Activated CD4-positive, alpha-beta memory T cell treated with anti-CD3 and anti-CD28 coated beads, Interleukin-2, amount 10 ng/mL, durations not matched to agents 7 days and 5 days (primary cell): ENCODE data around the gene SIRT4. TPM values are rescaled to one million over a fixed set of nuclear protein-coding genes. Genes with fewer than 3 reads are reported as not detected.
"Not testable (repeated sequence)": the region's sequence is repeated elsewhere in the genome, so short reads cannot be mapped to it uniquely, and the experiment has no call there.

Experiments used
- CTCF ChIA-PET: fragments of 350-600 bp; sonication (Branson Sonifier 250); formaldehyde crosslinking; loops from one replicate; lab custom pipeline; 2021; ENCODE audit warnings: antibody characterized with exemption, inconsistent platforms; lab: Charles Lee
- POLR2A ChIA-PET: fragments of 350-600 bp; sonication (Branson Sonifier 250); formaldehyde crosslinking; loops from one replicate; lab custom pipeline; 2021; ENCODE audit warnings: antibody characterized with exemption; lab: Charles Lee
- DNase-seq: peaks from one replicate; pipeline ENCODE4 v3.0.0-alpha.2; 2020
- H3K27ac Mint-ChIP-seq: one replicate; pipeline ENCODE4 v1.8.0; 2021; ENCODE audit warnings: mild to moderate bottlenecking, mixed read lengths
- H3K27me3 Mint-ChIP-seq: one replicate; pipeline ENCODE4 v1.8.0; 2021; ENCODE audit warnings: mixed read lengths
- H3K36me3 Mint-ChIP-seq: one replicate; pipeline ENCODE4 v1.8.0; 2021; ENCODE audit warnings: low read depth, mixed read lengths
- H3K4me1 Mint-ChIP-seq: one replicate; pipeline ENCODE4 v1.8.0; 2021; ENCODE audit warnings: mixed read lengths
- H3K4me3 Mint-ChIP-seq: one replicate; pipeline ENCODE4 v1.8.0; 2021; ENCODE audit warnings: mild to moderate bottlenecking, mixed read lengths
- H3K9me3 Mint-ChIP-seq: one replicate; pipeline ENCODE4 v1.8.0; 2021; ENCODE audit warnings: mixed read lengths
- total RNA-seq, 2 experiments: library from RNA; stranded (reverse); gene quantifications; one replicate each; pipeline ENCODE4 v1.2.3, GENCODE V29; 2021

Gene SIRT4, protein sequence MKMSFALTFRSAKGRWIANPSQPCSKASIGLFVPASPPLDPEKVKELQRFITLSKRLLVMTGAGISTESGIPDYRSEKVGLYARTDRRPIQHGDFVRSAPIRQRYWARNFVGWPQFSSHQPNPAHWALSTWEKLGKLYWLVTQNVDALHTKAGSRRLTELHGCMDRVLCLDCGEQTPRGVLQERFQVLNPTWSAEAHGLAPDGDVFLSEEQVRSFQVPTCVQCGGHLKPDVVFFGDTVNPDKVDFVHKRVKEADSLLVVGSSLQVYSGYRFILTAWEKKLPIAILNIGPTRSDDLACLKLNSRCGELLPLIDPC
- 1 to 10 TPM; 1.6 to 1.7 TPM for total RNA-seq

DNA sequence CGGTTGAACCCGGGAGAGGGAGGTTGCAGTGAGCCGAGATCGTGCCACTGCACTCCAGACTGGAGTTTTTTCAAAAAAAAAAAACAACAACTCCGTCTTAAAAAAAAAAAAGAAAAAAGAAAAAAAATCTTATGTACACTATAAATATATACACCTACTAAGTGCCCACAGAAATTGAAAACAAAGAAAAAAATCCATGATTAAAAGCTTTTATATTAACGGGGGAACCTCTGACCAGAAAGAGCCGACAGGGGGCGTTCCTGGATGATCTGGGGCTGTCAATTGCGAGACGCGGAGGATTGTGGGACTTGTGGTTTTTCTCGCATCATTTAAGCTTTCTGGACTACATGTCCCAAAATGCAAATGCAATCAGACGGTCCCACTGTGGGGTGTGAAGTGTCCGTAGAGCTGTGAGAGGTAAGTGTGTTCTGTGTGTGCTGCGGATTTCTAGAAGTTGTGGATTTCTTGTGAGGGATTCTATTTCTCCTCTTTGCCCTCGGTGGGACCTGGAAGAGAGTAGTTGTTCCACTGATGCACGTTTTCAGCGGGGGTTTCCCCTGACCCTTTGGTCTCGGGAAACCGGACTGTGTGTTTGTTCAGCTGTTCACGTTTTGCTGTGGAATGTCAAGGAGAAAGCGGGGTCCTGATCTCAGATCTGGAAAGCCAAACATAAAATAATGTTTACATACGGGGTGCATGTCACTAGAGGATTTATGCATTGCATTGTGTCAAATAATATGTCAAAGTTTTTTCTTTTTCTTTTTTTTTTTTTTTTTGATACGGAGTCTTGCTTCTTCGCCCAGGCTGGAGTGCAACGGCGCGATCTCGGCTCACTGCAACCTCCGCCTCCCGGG lies at the start of gene SIRT4:
Gene SIRT4 (plus strand): TSS at position 360 of the 854 bp plus-strand sequence. CDS start 1,241 bp downstream, outside the sequence.
- H3K27ac Mint-ChIP-seq = peak within 1 kb of the TSS; percentile 59
- H3K4me3 Mint-ChIP-seq = peak within 1 kb of the TSS; percentile 87
- POLR2A ChIA-PET = interaction anchor here (0.8 to 2.4 kb wide), 9 partner anchors 10 to 194 kb away, joined by 3 to 222 read pairs (median 4); partner anchors contain the start of genes DYNLL1, RNU4-1, RNU4-2 and RPLP0
- CTCF ChIA-PET = interaction anchor here (0.6 to 2.9 kb wide), 29 partner anchors 11 to 1075 kb away, joined by 3 to 68 read pairs (median 4); partner anchors contain the start of genes COX6A1, PLA2G1B, RNU4-1 and RNU4-2
- no peaks in the 10 kb centered on the region for H3K9me3 Mint-ChIP-seq
- peaks cover 9% of the 10 kb centered on the region for H3K4me1 Mint-ChIP-seq
- H3K36me3 Mint-ChIP-seq = no peaks in the 10 kb centered on the region
- DNase-seq = peak; percentile 92
- no peaks in the 10 kb centered on the region for H3K27me3 Mint-ChIP-seq

DNA sequence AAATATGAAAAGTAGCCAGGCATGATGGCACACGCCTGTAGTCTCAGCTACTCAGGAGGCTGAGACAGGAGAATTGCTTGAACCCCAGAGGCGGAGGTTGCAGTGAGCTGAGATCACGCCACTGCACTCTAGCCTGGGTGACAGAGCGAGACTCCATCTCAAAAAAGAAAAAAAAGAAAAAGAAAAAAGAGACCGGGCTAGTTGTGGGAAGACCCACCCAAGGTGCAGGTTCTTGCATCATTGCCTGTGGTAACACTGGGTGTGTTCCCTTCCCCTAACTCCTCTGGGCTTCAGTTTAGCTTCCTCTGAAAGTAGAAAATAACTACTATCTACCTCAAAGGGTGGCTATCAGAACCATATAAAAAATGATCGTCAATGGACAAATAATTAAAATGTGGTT lies 48.8 kb upstream of the SIRT4 start:
- peaks cover 75% of the 10 kb centered on the region for H3K36me3 Mint-ChIP-seq
- peak overlapping the region; percentile 96 for H3K27ac Mint-ChIP-seq
- POLR2A ChIA-PET = interaction anchor here (0.8 to 16.9 kb wide), 11 partner anchors 8 to 136 kb away, joined by 3 to 338 read pairs (median 13); partner anchors contain the start of genes PXN, RAB35, RNU4-1 and RNU4-2
- not testable (repeated sequence) for H3K9me3 Mint-ChIP-seq, H3K27me3 Mint-ChIP-seq
- CTCF ChIA-PET = interaction anchor here (0.6 to 14.5 kb wide), 5 partner anchors 11 to 53 kb away, joined by 6 to 228 read pairs (median 14); partner anchors contain the start of genes PXN and RPLP0
- peak overlapping the region; percentile 69 for H3K4me3 Mint-ChIP-seq
- DNase-seq = peak; percentile 70
- peaks cover 91% of the 10 kb centered on the region for H3K4me1 Mint-ChIP-seq

DNA sequence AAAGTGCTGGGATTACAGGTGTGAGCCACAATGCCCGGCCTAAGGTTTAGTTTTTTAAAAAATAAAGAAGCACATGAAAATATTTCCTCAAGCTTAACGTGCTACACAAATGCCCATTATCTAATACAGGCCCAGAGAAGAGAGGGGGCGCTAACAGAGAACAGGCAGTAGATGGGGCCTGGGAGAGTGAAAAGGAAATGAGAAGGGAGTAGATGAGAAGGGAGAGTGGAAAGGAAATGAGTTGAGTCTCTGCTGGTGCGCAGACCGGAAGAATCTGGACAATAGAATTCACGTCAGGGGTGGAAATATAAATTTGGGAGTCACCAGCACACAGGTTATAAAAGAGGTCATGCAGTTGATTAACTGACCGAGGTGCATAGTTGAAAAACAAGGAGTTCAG lies 47.3 kb upstream of the SIRT4 start:
- H3K9me3 Mint-ChIP-seq = no peaks in the 10 kb centered on the region
- peaks cover 74% of the 10 kb centered on the region for H3K36me3 Mint-ChIP-seq
- DNase-seq = no peak
- peaks cover 90% of the 10 kb centered on the region for H3K4me1 Mint-ChIP-seq
- no peaks in the 10 kb centered on the region for H3K27me3 Mint-ChIP-seq
- POLR2A ChIA-PET = interaction anchor here (1.5 to 16.9 kb wide), 5 partner anchors 8 to 53 kb away, joined by 4 to 338 read pairs (median 232); partner anchors contain the start of genes PXN, RNU4-1, RNU4-2 and RPLP0
- peak overlapping the region; percentile 96 for H3K27ac Mint-ChIP-seq
- CTCF ChIA-PET = interaction anchor here (0.5 to 14.5 kb wide), 7 partner anchors 10 to 54 kb away, joined by 3 to 228 read pairs (median 5); partner anchors contain the start of genes PXN, RNU4-2 and RPLP0
- H3K4me3 Mint-ChIP-seq = peak overlapping the region; percentile 4

DNA sequence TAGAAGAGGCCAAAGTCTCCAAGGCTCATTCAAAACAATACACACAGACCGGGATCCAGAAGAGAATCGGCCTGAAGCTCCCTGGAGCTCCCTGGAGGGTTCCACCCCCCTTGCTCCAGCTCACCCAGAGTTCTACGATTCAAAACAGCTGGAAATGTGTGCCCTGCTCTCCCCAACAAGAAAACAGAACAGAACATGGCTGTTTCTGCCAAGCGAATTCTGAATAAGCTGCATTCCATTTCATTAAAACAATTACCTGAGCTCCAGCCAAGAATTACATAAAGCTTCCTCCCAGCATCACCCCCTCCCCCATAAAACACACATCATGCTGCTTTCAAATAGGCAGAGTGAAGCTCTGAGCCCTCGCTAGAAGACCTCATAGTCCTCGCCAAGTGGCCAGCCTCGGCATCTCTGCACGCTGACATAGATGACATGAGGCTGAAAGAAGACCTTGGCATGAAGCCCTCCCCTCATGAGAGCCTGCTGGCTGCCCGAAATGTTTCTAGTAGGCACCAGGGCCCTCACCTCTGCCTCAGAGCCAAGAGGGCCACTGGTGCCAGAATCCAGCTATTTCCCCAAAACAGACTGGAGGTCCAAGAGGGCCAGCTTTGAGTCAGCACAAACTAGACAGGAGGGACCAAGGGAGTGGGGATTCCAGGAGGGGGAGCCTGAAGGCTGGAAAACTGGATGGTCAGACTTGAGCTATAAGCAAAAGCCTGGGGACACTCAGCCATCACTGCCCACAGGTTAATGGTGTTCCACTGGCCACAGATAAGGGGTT lies 44.9 kb upstream of the SIRT4 start:
- Mint-ChIP-seq H3K27me3 (no peaks in the 10 kb centered on the region), H3K4me1 (peaks cover 91% of the 10 kb centered on the region), H3K9me3 (no peaks in the 10 kb centered on the region), H3K4me3 (no peak overlapping the region), H3K27ac (peak overlapping the region; percentile 67), H3K36me3 (peaks cover 75% of the 10 kb centered on the region)
- ChIA-PET CTCF (interaction anchor here (1.0 to 15.9 kb wide), 5 partner anchors 8 to 56 kb away, joined by 3 to 561 read pairs (median 6); partner anchors contain the start of genes PXN and RPLP0), POLR2A (interaction anchor here (1.5 to 16.9 kb wide), 7 partner anchors 5 to 57 kb away, joined by 4 to 338 read pairs (median 232); partner anchors contain the start of genes PXN, RNU4-1, RNU4-2 and RPLP0)
- no peak for DNase-seq

DNA sequence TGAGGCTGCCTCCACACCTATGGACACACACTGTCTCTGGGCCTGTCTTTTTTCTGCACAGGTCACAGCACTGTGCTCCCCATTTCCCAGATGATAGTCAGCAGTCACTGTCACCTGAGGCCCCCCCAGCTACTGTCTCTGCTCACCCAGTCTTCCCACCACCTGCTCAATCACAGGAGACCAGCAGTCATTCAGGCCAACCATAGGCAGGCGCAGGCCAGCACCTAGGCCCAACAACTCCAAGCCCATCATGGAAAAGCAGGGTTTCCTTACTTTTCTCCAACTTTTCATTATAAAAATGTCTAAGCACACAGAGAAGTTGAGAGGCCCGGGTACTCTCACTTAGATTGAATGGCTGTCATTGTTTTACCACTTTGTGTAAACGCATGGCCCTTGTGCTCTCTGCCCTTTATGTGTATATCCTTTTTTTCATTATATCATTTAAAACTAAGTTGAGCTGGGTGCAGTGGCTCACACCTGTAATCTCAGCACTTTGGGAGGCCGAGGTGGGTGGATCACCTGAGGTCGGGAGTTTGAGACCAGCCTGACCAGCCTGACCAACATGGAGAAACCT lies 43.7 kb upstream of the SIRT4 start:
- Mint-ChIP-seq H3K9me3 (no peaks in the 10 kb centered on the region), H3K4me3 (no peak overlapping the region), H3K36me3 (peaks cover 81% of the 10 kb centered on the region), H3K4me1 (peaks cover 90% of the 10 kb centered on the region), H3K27me3 (no peaks in the 10 kb centered on the region), H3K27ac (peak overlapping the region; percentile 40)
- DNase-seq = no peak
- CTCF ChIA-PET = interaction anchor here (2.1 to 15.9 kb wide), 2 partner anchors 30 to 57 kb away, joined by 7 to 561 read pairs; partner anchors contain the start of gene RPLP0
- POLR2A ChIA-PET = interaction anchor here (1.8 to 13.9 kb wide), 6 partner anchors 9 to 58 kb away, joined by 4 to 338 read pairs (median 225); partner anchors contain the start of genes RNU4-1, RNU4-2 and RPLP0

DNA sequence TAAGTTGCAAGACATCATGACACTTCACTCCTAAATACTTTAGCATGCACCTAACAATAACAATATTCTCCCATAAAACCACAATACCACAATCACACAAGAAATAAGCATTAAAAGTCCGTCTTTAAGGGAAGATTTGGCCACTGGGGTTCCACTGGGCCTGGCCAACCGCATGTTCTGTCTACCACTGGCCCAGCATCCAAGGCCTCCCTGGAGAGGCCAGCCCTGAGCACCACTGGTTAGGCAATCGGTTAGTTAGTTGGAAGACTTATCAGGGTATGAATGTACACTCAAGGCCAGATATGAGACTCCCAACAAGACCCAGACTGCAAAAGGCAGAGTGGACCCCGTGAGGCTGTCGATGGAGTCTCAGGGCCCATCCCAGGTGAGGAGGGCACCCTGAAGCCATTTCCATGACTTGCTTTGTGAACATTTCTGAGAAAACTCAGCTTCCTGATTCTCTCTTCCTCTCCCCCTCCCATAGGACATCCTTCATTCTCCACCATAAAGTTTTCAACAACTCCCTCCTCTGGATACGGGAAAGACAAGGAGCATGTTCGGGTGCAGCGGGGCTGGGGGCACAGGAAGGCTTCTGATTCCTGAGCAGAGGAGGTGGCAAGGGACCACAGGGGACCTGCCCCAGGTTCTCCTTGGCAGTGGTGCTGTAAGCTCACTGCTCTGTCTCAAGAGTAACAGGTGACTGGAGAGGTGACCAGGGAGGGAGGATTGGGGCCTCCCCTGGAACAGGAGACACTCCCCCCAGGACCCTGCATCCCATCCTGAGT lies 42.5 kb upstream of the SIRT4 start:
- peak overlapping the region; percentile 81 for H3K27ac Mint-ChIP-seq
- POLR2A ChIA-PET = interaction anchor here (9.1 to 13.9 kb wide), 5 partner anchors 10 to 59 kb away, joined by 168 to 338 read pairs (median 232); partner anchors contain the start of genes RNU4-1, RNU4-2 and RPLP0
- CTCF ChIA-PET = interaction anchor here (2.1 to 15.9 kb wide), 3 partner anchors 11 to 58 kb away, joined by 7 to 561 read pairs (median 31); partner anchors contain the start of gene RPLP0
- H3K27me3 Mint-ChIP-seq = no peaks in the 10 kb centered on the region
- peaks cover 84% of the 10 kb centered on the region for H3K36me3 Mint-ChIP-seq
- H3K9me3 Mint-ChIP-seq = no peaks in the 10 kb centered on the region
- no peak for DNase-seq
- peaks cover 88% of the 10 kb centered on the region for H3K4me1 Mint-ChIP-seq
- peak overlapping the region; percentile 17 for H3K4me3 Mint-ChIP-seq

DNA sequence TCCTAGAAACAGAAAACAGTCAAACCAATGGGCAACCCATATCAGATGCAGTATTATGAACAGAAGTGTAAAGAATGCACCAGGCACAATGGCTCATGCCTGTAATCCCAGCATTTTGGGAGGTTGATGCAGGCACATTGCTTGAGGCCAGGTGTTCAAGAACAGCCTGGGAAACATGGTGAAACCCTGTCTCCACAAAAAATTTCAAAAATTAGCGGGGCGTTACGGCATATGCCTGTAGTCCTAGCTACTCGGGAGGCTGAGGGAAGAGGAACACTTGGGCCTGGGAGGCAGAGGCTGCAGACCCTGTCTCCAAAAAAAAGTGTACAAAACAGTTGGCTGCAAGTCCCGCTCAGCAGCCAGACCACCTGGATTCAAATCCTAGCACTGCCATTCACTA lies 41.5 kb upstream of the SIRT4 start:
- POLR2A ChIA-PET = interaction anchor here (9.1 to 13.0 kb wide), 4 partner anchors 11 to 60 kb away, joined by 168 to 338 read pairs (median 249); partner anchors contain the start of genes RNU4-1, RNU4-2 and RPLP0
- peak overlapping the region; percentile 81 for H3K27ac Mint-ChIP-seq
- H3K27me3 Mint-ChIP-seq = no peaks in the 10 kb centered on the region
- no peak for DNase-seq
- CTCF ChIA-PET = interaction anchor here (0.8 to 15.9 kb wide), 6 partner anchors 12 to 61 kb away, joined by 3 to 561 read pairs (median 12); partner anchors contain the start of gene RPLP0
- H3K9me3 Mint-ChIP-seq = no peaks in the 10 kb centered on the region
- peaks cover 83% of the 10 kb centered on the region for H3K36me3 Mint-ChIP-seq
- H3K4me3 Mint-ChIP-seq = peak overlapping the region; percentile 53
- peaks cover 83% of the 10 kb centered on the region for H3K4me1 Mint-ChIP-seq

DNA sequence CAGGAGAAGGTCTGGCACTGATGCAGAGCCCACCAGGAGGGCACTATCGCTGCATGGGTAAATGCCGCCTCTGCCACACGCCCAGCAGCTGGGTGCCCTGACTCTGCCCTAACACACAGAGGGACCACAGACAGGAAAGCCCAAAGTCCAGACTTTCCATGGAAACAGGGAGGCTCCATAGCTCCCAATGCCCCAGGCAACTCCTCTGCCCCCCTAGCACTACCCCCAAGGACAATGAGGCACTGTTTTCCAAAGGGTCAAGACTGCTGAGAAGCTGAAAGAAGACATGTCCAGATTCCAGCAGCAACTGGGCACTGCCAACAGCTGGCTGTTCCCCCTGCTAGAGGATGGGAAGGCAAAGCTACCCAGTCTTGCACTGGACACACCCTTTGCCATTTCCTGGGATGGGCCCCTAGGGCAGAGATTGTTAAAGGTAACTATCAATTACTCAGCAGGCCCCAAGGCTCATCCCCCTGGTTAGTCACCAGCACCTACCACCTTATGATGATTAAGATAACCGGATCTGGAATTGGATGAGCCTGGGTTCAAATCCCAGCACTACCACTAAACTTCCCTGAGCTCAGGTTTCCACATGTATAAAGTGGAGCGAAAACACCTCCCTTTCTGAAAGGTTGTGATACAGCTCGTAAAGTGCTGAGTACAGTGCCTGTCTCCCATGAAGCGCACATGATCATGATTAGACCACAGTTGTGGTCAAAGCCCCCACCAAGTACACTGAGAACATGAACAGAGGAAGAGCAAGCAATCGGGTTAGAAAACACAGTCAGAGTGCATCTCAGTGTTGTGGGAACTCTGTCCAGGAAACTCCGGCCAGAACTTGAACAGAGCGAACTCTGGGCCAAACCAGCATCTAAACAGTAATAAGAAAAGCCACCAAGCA lies 39.9 kb upstream of the SIRT4 start:
- H3K4me3 Mint-ChIP-seq = peak overlapping the region; percentile 90
- peaks cover 73% of the 10 kb centered on the region for H3K36me3 Mint-ChIP-seq
- ChIA-PET POLR2A (interaction anchor here (0.6 to 13.0 kb wide), 13 partner anchors 13 to 249 kb away, joined by 3 to 338 read pairs (median 6); partner anchors contain the start of genes RNU4-1, RNU4-2 and RPLP0), CTCF (interaction anchor here (0.5 to 15.9 kb wide), 10 partner anchors 8 to 511 kb away, joined by 3 to 561 read pairs (median 9); partner anchors contain the start of genes RNU4-1 and RPLP0)
- H3K27me3 Mint-ChIP-seq = no peaks in the 10 kb centered on the region
- DNase-seq = peak; percentile 53
- no peaks in the 10 kb centered on the region for H3K9me3 Mint-ChIP-seq
- peak overlapping the region; percentile 81 for H3K27ac Mint-ChIP-seq
- H3K4me1 Mint-ChIP-seq = peaks cover 74% of the 10 kb centered on the region

DNA sequence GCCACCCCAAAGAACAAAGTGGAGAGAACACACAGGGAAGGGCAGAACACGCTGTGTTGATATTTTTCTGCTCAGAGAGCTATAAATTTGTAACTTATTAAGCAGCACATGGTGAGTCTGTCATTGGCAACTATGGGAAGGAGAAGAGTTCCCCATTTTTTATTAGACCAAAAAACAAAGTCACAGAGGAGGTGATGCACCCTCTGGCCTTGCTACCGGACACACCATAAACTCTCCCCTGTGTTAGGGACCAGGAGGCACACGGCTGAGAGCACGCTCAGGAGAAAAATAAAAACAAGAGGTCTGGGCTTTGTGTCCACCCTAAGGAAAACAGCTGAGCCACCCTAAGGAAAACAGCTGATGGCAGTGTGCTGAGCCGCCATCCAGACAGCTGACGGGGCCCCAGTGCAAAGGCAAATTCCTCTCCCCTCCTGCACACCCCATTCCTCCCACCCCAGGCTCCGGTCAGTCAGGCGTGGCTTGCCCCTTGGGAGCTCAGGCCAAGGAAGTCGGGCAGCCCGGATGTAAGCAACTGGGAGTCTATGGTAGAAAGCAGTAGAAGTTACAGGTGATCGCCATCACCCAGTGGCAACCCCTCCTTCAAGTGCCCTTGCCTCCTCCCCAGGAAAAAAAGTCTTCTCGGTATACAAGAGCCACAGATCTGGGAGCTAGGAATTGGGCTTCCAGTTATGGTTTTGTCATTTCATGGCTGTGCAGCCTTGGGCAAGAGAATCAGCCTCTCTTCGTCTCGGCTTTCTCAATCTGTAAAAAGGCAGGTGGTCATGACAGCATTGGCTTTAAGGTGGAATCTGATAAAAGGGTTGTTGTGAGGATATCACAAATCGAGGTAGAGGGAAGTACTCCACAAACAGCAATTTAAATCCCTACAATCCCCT lies 39.0 kb upstream of the SIRT4 start:
- CTCF ChIA-PET = interaction anchor here (0.5 to 15.9 kb wide), 9 partner anchors 9 to 511 kb away, joined by 3 to 561 read pairs (median 21); partner anchors contain the start of genes RNU4-1 and RPLP0
- no peak for DNase-seq
- H3K4me1 Mint-ChIP-seq = peaks cover 65% of the 10 kb centered on the region
- peak overlapping the region; percentile 90 for H3K4me3 Mint-ChIP-seq
- H3K27me3 Mint-ChIP-seq = no peaks in the 10 kb centered on the region
- peaks cover 64% of the 10 kb centered on the region for H3K36me3 Mint-ChIP-seq
- no peaks in the 10 kb centered on the region for H3K9me3 Mint-ChIP-seq
- POLR2A ChIA-PET = interaction anchor here (0.6 to 13.0 kb wide), 12 partner anchors 14 to 248 kb away, joined by 3 to 338 read pairs (median 7); partner anchors contain the start of genes RAB35, RNU4-1, RNU4-2 and RPLP0
- peak overlapping the region; percentile 81 for H3K27ac Mint-ChIP-seq
